K562 (cell line): Measurements from ENCODE around the gene NOP14. TPM values are rescaled to one million over a fixed set of nuclear protein-coding genes. Genes with fewer than 3 reads are reported as not detected.

ENCODE experiments used
- ADNP ChIP-seq: fragments of 200-800 bp; sonication (Bioruptor generic); IDR thresholded peaks from 2 replicates; pipeline ENCODE4 v1.6.1; 2016; ENCODE audit warnings: missing genetic modification characterization, missing compliant biosample characterization
- BHLHE40 ChIP-seq: IDR thresholded peaks from 2 replicates; pipeline ENCODE4 v1.6.1; 2011; ENCODE audit warnings: low read length, improper control_type of control experiment
- C11orf30 ChIP-seq: fragments of 450-650 bp; IDR thresholded peaks from 2 replicates; pipeline ENCODE4 v1.6.1; 2016; ENCODE audit warnings: low read depth, mild to moderate bottlenecking
- CC2D1A ChIP-seq: fragments of 450-650 bp; IDR thresholded peaks from 2 replicates; pipeline ENCODE4 v1.6.1; 2017; ENCODE audit warnings: mild to moderate bottlenecking
- TAL1 ChIP-seq: fragments of 450-650 bp; IDR thresholded peaks from 2 replicates; pipeline ENCODE4 v1.6.1; 2016; ENCODE audit warnings: mild to moderate bottlenecking
- TFAP4 ChIP-seq: sonication (generic); formaldehyde crosslinking; IDR thresholded peaks from 2 replicates; pipeline ENCODE4 v1.8.0; 2022; ENCODE audit warnings: missing genetic modification reagents, mild to moderate bottlenecking, moderate library complexity, borderline replicate concordance
- TFE3 ChIP-seq: fragments of 450-650 bp; formaldehyde crosslinking; IDR thresholded peaks from 2 replicates; pipeline ENCODE4 v1.4.0; 2020; ENCODE audit warnings: mild to moderate bottlenecking, mixed read lengths
- TSHZ1 ChIP-seq: fragments of 250-450 bp; sonication (Bioruptor Pico); IDR thresholded peaks from 2 replicates; pipeline ENCODE4 v1.4.0; 2020; ENCODE audit warnings: mild to moderate bottlenecking, moderate library complexity
- ZBTB26 ChIP-seq: fragments of 450-650 bp; formaldehyde crosslinking; IDR thresholded peaks from 2 replicates; pipeline ENCODE4 v1.4.0; 2022; ENCODE audit warnings: missing genetic modification characterization
- ZFPM2 ChIP-seq: fragments of 250-450 bp; sonication (Bioruptor Pico); IDR thresholded peaks from 2 replicates; pipeline ENCODE4 v1.5.1; 2022; ENCODE audit warnings: mild to moderate bottlenecking
- ZNF354B ChIP-seq: fragments of 250-450 bp; sonication (Bioruptor Pico); IDR thresholded peaks from 2 replicates; pipeline ENCODE4 v1.4.0; 2020
- ZNF398 ChIP-seq: fragments of 250-450 bp; sonication (Bioruptor Pico); IDR thresholded peaks from 2 replicates; pipeline ENCODE4 v1.8.0; 2021; ENCODE audit warnings: moderate library complexity, mild to moderate bottlenecking, inconsistent platforms
- polyA plus RNA-seq, 8 experiments: library from polyadenylated mRNA; depleted of rRNA in 4 of 8; stranded (reverse) in 5 of 8; unstranded in 3 of 8; fragments of >200 nt; fragmentation: Nextera tagmentation in 2 of 8; fragmentation: Illumina TruSeq in 1 of 8; extraction: Ambion mirVana in 2 of 8; extraction: Trizol in 1 of 8; gene quantifications; 2 replicates each; pipeline versions ENCODE4 v1.2.1 to v1.2.3, GENCODE V29; 2011 to 2014; ENCODE audit warnings: inconsistent platforms in 1 of 8, missing spikeins in 1 of 8
- total RNA-seq, 7 experiments: library from RNA; depleted of rRNA in 6 of 7; stranded (reverse); fragments of >200 nt in 6 of 7; fragmentation: Illumina TruSeq in 2 of 7; extraction: Trizol in 2 of 7; gene quantifications; 2 replicates each; pipeline versions ENCODE4 v1.2.1 to v1.2.3, GENCODE V29; 2011 to 2021; ENCODE audit warnings: low replicate concordance in 1 of 7

Gene NOP14
- total and polyA plus RNA-seq, 9 of the 15 experiments (the other 6 are each of a cell fraction or from before 2014, with no cell fraction given): 12.7 to 76.0 (median 50.9) TPM

GRCh38 chr4:2954358-2955185 lies 8.6 kb downstream of the NOP14 start (continued):
- 0 out of 2 replicates have a peak, but pooled peaks have one; percentile 7 for TF ChIP-seq BHLHE40
- peak; percentile 49; the same call in 1 of the 2 replicates for TF ChIP-seq TFAP4
- no peak for TF ChIP-seq TSHZ1 (CRISPR knock-in tag)
- no peak for TF ChIP-seq ZNF354B (CRISPR knock-in tag)
- TF ChIP-seq C11orf30: no peak
- no peak for TF ChIP-seq CC2D1A
- no peak for TF ChIP-seq ZNF398 (CRISPR knock-in tag)
- TF ChIP-seq TAL1: no peak
- no peak for TF ChIP-seq TFE3 (CRISPR knock-in tag)
- TF ChIP-seq ZBTB26 (CRISPR knock-in tag): no peak
- no peak for TF ChIP-seq ADNP (tag)
- TF ChIP-seq ZFPM2 (CRISPR knock-in tag): no peak
- TF ChIP-seq, all 486 proteins: peak for 7
